HepG2 (cell line): ENCODE data around the gene UBALD1. TPM values are rescaled to one million over a fixed set of nuclear protein-coding genes. Genes with fewer than 3 reads are reported as not detected.

Experiments used
- BCL6 ChIP-seq: IDR thresholded peaks from 2 replicates; pipeline ENCODE4 v1.6.1; 2016; ENCODE audit warnings: missing genetic modification reagents, missing compliant biosample characterization
- ETV5 ChIP-seq: IDR thresholded peaks from 2 replicates; pipeline ENCODE4 v1.6.1; 2018; ENCODE audit warnings: missing biosample characterization, missing genetic modification reagents, inconsistent platforms, borderline replicate concordance
- FOXC1 ChIP-seq: sonication (generic); formaldehyde crosslinking; IDR thresholded peaks from 2 replicates; pipeline ENCODE4 v1.8.0; 2022; ENCODE audit warnings: mild to moderate bottlenecking, missing genetic modification reagents, borderline replicate concordance
- GMEB2 ChIP-seq: IDR thresholded peaks from 2 replicates; pipeline ENCODE4 v1.6.1; 2016; ENCODE audit warnings: missing biosample characterization, missing genetic modification reagents, low read depth
- HDAC1 ChIP-seq: sonication (generic); formaldehyde crosslinking; IDR thresholded peaks from 2 replicates; pipeline ENCODE4 v1.5.1; 2020; ENCODE audit warnings: mild to moderate bottlenecking, missing genetic modification reagents
- RARA ChIP-seq: IDR thresholded peaks from 2 replicates; pipeline ENCODE4 v1.6.1; 2016; ENCODE audit warnings: missing genetic modification reagents, missing compliant biosample characterization
- SOX6 ChIP-seq, 2 experiments: fragments of 450-650 bp in 1 of 2; sonication (generic) in 1 of 2; formaldehyde crosslinking in 1 of 2; IDR thresholded peaks; 2 replicates each; pipeline versions ENCODE4 v1.4.0 to v1.6.1; 2017 to 2020; ENCODE audit warnings: antibody characterized with exemption in 1 of 2, mild to moderate bottlenecking in 1 of 2, missing genetic modification reagents in 1 of 2
- TCF12 ChIP-seq, 2 experiments: fragments of 450-650 bp in 1 of 2; sonication (generic) in 1 of 2; formaldehyde crosslinking in 1 of 2; IDR thresholded peaks; 2 replicates each; pipeline versions ENCODE4 v1.6.1 to v1.8.0; 2017 to 2022; ENCODE audit warnings: antibody characterized with exemption in 1 of 2, mild to moderate bottlenecking in 1 of 2, missing genetic modification reagents in 1 of 2, moderate library complexity in 1 of 2
- ZFP1 ChIP-seq: IDR thresholded peaks from 2 replicates; pipeline ENCODE4 v1.6.1; 2016
- ZNF18 ChIP-seq: sonication (generic); formaldehyde crosslinking; IDR thresholded peaks from 2 replicates; pipeline ENCODE4 v1.8.0; 2022; ENCODE audit warnings: mild to moderate bottlenecking, missing genetic modification reagents; ENCODE audit not compliant: insufficient replicate concordance
- ZNF225 ChIP-seq: sonication (generic); formaldehyde crosslinking; IDR thresholded peaks from 2 replicates; pipeline ENCODE4 v1.4.0; 2020; ENCODE audit warnings: mild to moderate bottlenecking, missing genetic modification reagents
- ZNF296 ChIP-seq: sonication (generic); formaldehyde crosslinking; conservative IDR thresholded peaks from 2 replicates; pipeline ENCODE4 v1.5.0; 2020; ENCODE audit warnings: mild to moderate bottlenecking, missing genetic modification reagents
- ZNF350 ChIP-seq: sonication (generic); formaldehyde crosslinking; IDR thresholded peaks from 2 replicates; pipeline ENCODE4 v1.4.0; 2020; ENCODE audit warnings: mild to moderate bottlenecking, low read depth, missing genetic modification reagents, borderline replicate concordance
- ZNF570 ChIP-seq: sonication (generic); formaldehyde crosslinking; IDR thresholded peaks from 2 replicates; pipeline ENCODE4 v1.4.0; 2020; ENCODE audit warnings: mild to moderate bottlenecking, missing genetic modification reagents, borderline replicate concordance
- ZNF720 ChIP-seq: sonication (generic); formaldehyde crosslinking; IDR thresholded peaks from 2 replicates; pipeline ENCODE4 v1.4.0; 2020; ENCODE audit warnings: missing genetic modification reagents
- ZNF761 ChIP-seq: sonication (generic); formaldehyde crosslinking; conservative IDR thresholded peaks from 2 replicates; pipeline ENCODE4 v1.4.0; 2020; ENCODE audit warnings: mild to moderate bottlenecking, missing genetic modification reagents
- polyA plus RNA-seq, 8 experiments: library from polyadenylated mRNA; depleted of rRNA in 3 of 8; stranded (reverse) in 7 of 8; unstranded in 1 of 8; fragments of >200 nt; fragmentation: Illumina TruSeq in 4 of 8; extraction: Trizol in 4 of 8; gene quantifications; 2 replicates each; pipeline versions ENCODE4 v1.2.1 to v1.2.3, GENCODE V29; 2011 to 2016; ENCODE audit warnings: low read depth in 4 of 8, missing spikeins in 1 of 8, mixed read lengths in 1 of 8; ENCODE audit not compliant: insufficient read depth in 1 of 8
- total RNA-seq, 5 experiments: library from RNA; depleted of rRNA; stranded (reverse); fragments of >200 nt; fragmentation: Illumina TruSeq; extraction: Trizol; gene quantifications; 2 replicates each; pipeline ENCODE4 v1.2.3, GENCODE V29; 2016; ENCODE audit warnings: low read depth in 1 of 5
- TF ChIP-seq, protein P1 (sequence below): sonication (generic); formaldehyde crosslinking; IDR thresholded peaks from 2 replicates; pipeline ENCODE4 v1.5.0; 2020; ENCODE audit warnings: mild to moderate bottlenecking, missing genetic modification reagents
- TF ChIP-seq, protein P2 (sequence below): sonication (generic); formaldehyde crosslinking; IDR thresholded peaks from 2 replicates; pipeline ENCODE4 v1.8.0; 2023; ENCODE audit warnings: mild to moderate bottlenecking, missing genetic modification reagents
- TF ChIP-seq, protein P3 (sequence below), 2 experiments: sonication (generic) in 1 of 2; formaldehyde crosslinking in 1 of 2; IDR thresholded peaks; 2 replicates each; pipeline versions ENCODE4 v1.4.0 to v1.6.1; 2018 to 2020; ENCODE audit warnings: missing genetic modification reagents in 2 of 2, borderline replicate concordance in 1 of 2, low read depth in 1 of 2, mild to moderate bottlenecking in 1 of 2, missing biosample characterization in 1 of 2

UBALD1 gene
- total and polyA plus RNA-seq, 2 of the 13 experiments (the other 11 are each of a cell fraction or from before 2014, with no cell fraction given), result 6.8 to 12.3 TPM

DNA sequence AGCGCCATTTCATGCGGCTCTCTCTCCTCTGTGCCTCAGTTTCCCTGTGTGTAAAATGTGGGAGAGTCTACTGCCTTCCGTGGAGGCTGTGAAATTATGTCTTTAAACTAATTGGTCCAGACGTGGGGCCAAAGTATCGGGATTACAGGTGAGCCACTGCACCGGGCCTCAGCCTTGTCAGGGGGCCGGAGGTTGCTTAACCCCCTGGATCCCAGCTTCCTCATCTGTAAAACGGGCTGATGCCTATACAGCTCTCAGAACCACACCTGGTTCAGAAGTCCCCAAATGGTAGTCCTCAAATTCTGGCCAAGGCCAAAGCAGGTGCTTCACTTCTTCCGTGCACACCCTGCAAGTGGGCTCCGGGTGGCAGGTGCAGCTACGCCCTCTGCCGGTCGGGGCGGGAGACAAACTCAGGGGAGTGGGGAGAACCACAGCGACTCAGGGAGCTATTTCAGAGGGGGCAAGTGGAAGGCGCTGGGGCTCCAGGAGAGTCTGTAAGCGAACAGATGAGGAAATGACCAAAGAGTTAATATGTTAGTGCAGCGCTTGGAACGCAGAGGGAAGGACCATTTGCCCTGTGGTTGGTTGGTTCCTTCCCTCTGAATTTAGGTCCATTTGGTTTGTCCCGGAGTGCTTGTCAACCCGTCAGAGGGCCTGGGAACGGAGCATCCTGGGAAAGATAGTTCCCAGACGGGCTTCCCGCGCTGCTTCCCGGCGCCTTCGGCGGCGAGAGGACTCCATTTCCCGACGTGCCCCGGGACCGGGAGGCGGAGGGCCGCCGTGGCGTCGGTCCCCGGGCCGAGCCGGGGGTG lies 9.5 kb upstream of the UBALD1 start, which contains the start of gene MGRN1 (continued):
- TF ChIP-seq, protein P1, sequence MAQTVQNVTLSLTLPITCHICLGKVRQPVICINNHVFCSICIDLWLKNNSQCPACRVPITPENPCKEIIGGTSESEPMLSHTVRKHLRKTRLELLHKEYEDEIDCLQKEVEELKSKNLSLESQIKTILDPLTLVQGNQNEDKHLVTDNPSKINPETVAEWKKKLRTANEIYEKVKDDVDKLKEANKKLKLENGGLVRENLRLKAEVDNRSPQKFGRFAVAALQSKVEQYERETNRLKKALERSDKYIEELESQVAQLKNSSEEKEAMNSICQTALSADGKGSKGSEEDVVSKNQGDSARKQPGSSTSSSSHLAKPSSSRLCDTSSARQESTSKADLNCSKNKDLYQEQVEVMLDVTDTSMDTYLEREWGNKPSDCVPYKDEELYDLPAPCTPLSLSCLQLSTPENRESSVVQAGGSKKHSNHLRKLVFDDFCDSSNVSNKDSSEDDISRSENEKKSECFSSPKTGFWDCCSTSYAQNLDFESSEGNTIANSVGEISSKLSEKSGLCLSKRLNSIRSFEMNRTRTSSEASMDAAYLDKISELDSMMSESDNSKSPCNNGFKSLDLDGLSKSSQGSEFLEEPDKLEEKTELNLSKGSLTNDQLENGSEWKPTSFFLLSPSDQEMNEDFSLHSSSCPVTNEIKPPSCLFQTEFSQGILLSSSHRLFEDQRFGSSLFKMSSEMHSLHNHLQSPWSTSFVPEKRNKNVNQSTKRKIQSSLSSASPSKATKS, result no peak
- TF ChIP-seq, protein P2, sequence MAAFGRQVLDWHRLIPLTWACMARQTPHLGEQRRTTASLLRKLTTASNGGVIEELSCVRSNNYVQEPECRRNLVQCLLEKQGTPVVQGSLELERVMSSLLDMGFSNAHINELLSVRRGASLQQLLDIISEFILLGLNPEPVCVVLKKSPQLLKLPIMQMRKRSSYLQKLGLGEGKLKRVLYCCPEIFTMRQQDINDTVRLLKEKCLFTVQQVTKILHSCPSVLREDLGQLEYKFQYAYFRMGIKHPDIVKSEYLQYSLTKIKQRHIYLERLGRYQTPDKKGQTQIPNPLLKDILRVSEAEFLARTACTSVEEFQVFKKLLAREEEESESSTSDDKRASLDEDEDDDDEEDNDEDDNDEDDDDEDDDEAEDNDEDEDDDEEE, result no peak
- TF ChIP-seq RARA (CRISPR knock-in tag), result no peak
- TF ChIP-seq ZNF296 (CRISPR knock-in tag), result no peak
- peak; percentile 78 for TF ChIP-seq ZNF761 (CRISPR knock-in tag)
- TF ChIP-seq, protein P3, sequence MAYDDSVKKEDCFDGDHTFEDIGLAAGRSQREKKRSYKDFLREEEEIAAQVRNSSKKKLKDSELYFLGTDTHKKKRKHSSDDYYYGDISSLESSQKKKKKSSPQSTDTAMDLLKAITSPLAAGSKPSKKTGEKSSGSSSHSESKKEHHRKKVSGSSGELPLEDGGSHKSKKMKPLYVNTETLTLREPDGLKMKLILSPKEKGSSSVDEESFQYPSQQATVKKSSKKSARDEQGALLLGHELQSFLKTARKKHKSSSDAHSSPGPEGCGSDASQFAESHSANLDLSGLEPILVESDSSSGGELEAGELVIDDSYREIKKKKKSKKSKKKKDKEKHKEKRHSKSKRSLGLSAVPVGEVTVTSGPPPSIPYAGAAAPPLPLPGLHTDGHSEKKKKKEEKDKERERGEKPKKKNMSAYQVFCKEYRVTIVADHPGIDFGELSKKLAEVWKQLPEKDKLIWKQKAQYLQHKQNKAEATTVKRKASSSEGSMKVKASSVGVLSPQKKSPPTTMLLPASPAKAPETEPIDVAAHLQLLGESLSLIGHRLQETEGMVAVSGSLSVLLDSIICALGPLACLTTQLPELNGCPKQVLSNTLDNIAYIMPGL (CRISPR knock-in tag; IDR thresholded peaks at IDR 0.05; ENCODE audit: borderline replicate concordance in 1 of 2, low read depth in 1 of 2), result peak; percentile 67 to 75; a peak in 3 of 4 replicates
- TF ChIP-seq ZNF720 (CRISPR knock-in tag), result no peak
- TF ChIP-seq SOX6 (IDR thresholded peaks at IDR 0.05), result no peak
- TF ChIP-seq SOX6 (CRISPR knock-in tag; IDR thresholded peaks at IDR 0.05), result no peak; the same call in 1 of the 2 replicates
- no peak for TF ChIP-seq TCF12 (IDR thresholded peaks at IDR 0.05)
- TF ChIP-seq TCF12 (CRISPR knock-in tag; IDR thresholded peaks at IDR 0.05), result no peak
- no peak; the same call in 1 of the 2 replicates for TF ChIP-seq ETV5 (CRISPR knock-in tag)
- TF ChIP-seq ZFP1 (CRISPR knock-in tag), result no peak
- peak; percentile 70; the same call in 1 of the 2 replicates for TF ChIP-seq ZNF225
- TF ChIP-seq FOXC1 (CRISPR knock-in tag), result peak; percentile 80; the same call in 1 of the 2 replicates
- peak; percentile 71 for TF ChIP-seq ZNF350 (CRISPR knock-in tag)
- TF ChIP-seq GMEB2 (CRISPR knock-in tag), result peak; percentile 62; the same call in 1 of the 2 replicates
- TF ChIP-seq BCL6 (CRISPR knock-in tag), result no peak
- TF ChIP-seq HDAC1 (CRISPR knock-in tag), result peak; percentile 62; the same call in 1 of the 2 replicates
- TF ChIP-seq ZNF18, result peak; percentile 18
- TF ChIP-seq ZNF570 (CRISPR knock-in tag), result no peak
